Lung (tissue), 12 donors: ENCODE measurements around the gene LYPD6B. TPM values are rescaled to one million over a fixed set of nuclear protein-coding genes. Genes with fewer than 3 reads are reported as not detected.

Experiments
- ATAC-seq: fragments of 200-7000 bp; cut with Tn5 transposase; one replicate; pipeline ENCODE4 v1.9.1; 2020; ENCODE audit warnings: moderate number of reproducible peaks; ENCODE audit not compliant: insufficient read depth, low FRiP score
- DNase-seq, 3 donors: peaks; one replicate each; pipeline ENCODE4 v3.0.0-alpha.2; 2013 to 2017
- H3K27ac ChIP-seq, 2 donors: one replicate each; pipeline ENCODE4 v1.5.1; 2013; ENCODE audit warnings: mild to moderate bottlenecking in 2 of 2, moderate library complexity in 2 of 2, control low read depth in 1 of 2, inconsistent platforms in 1 of 2, low read depth in 1 of 2, low read length in 1 of 2
- H3K27me3 ChIP-seq, 3 donors: one replicate each; pipeline ENCODE4 v1.5.1; 2013; ENCODE audit warnings: low read length in 2 of 3; ENCODE audit not compliant: control insufficient read depth in 3 of 3, insufficient read depth in 3 of 3
- H3K36me3 ChIP-seq, 4 donors: one replicate each; pipeline ENCODE4 v1.5.1; 2013; ENCODE audit warnings: low read length in 4 of 4, mild to moderate bottlenecking in 1 of 4, moderate library complexity in 1 of 4; ENCODE audit not compliant: control insufficient read depth in 4 of 4, insufficient read depth in 4 of 4
- H3K4me1 ChIP-seq, 5 donors: one replicate each; pipeline ENCODE4 v1.5.1; 2013; ENCODE audit warnings: low read length in 5 of 5, mild to moderate bottlenecking in 2 of 5, moderate library complexity in 1 of 5; ENCODE audit not compliant: control insufficient read depth in 5 of 5, insufficient read depth in 5 of 5
- H3K4me3 ChIP-seq: one replicate; pipeline ENCODE4 v1.5.1; 2013; ENCODE audit warnings: mild to moderate bottlenecking, control low read depth, moderate library complexity
- H3K9ac ChIP-seq, 2 donors: one replicate each; pipeline ENCODE4 v1.5.1; 2013; ENCODE audit warnings: low read length in 2 of 2, control low read depth in 1 of 2; ENCODE audit not compliant: insufficient read depth in 1 of 2
- H3K9me3 ChIP-seq, 4 donors: one replicate each; pipeline ENCODE4 v1.5.1; 2013; ENCODE audit warnings: low read length in 3 of 4, mild to moderate bottlenecking in 1 of 4, moderate library complexity in 1 of 4; ENCODE audit not compliant: control insufficient read depth in 4 of 4, insufficient read depth in 3 of 4
- CTCF ChIP-seq: IDR thresholded peaks from 2 replicates; pipeline ENCODE4 v1.5.1; 2012; ENCODE audit warnings: mild to moderate bottlenecking; ENCODE audit errors: control extremely low read depth, extremely low read depth
- WGBS, 2 donors: extraction: QIAGEN DNeasy Blood & Tissue Kit; methylation state at CpG; one replicate each; pipeline ENCODE4 v1.1.7; 2013; 5-methylcytosine and 5-hydroxymethylcytosine counted together
- polyA plus RNA-seq, 2 donors: library from polyadenylated mRNA; stranded (reverse); fragments of 200-250 nt; gene quantifications; one replicate each; pipeline ENCODE4 v1.2.1, GENCODE V29; 2013
- total RNA-seq, 2 donors: library from RNA; depleted of rRNA in 1 of 2; stranded (reverse); fragments of >200 nt in 1 of 2; gene quantifications; one replicate each; pipeline ENCODE4 v1.2.1, GENCODE V29; 2014 to 2021
- donor health status: control.
- donor health status: control.
- donor health status: Bipolar disorder and iron deficiency.
- donor health status: healthy.
- donor health status: DM: yes; HTN: yes; CAD: no.

LYPD6B gene
- total and polyA plus RNA-seq, 4 donors: 2.5 to 12.4 (median 3.4) TPM

DNA sequence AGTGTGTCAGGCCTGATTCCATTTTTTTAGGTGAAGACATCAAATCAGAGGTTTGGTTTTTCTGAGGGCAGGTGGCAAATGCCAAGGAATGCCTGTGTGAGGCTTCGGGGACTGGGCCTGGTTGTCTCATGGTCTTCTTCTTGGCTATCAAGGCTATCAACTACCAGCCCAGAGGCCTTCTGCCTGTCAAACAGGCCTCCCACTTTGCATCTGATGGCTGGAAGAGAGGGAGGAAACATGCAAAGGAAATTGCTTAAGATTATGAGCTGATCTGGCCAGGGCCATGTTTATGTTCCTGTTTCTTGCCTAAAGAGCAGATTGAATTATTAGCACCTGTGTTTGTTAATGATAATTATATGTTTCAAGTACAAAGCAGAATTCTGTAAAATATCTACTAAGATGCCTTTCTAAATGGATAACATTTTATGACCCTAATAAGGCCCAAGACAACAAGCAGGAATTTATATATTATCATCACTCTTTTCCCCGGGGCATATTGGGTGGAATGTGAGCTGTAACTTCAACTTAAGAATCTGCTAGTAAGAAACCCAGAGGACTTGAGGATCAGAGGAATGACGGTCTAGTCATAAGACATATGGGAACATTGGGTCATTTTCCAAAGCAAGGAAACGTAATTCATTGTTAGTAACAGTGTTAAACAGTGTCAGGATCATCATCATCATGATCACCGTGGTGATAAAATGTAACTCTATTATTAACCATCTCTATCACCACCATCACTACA is 123.2 kb downstream of the LYPD6B start:
- Histone ChIP-seq H3K27ac (no peak overlapping the region), H3K9me3 (peaks cover 0 to 3% (median 0%) of the 10 kb centered on the region in 4 donors), H3K4me1 (no peaks in the 10 kb centered on the region), H3K9ac (no peak overlapping the region), H3K36me3 (no peaks in the 10 kb centered on the region), H3K4me3 (no peak overlapping the region), H3K27me3 (no peaks in the 10 kb centered on the region)
- no peak for TF ChIP-seq CTCF
- 60 to 69% methylated on average over 5 of the region's 5 CpGs for WGBS, 2 donors
- DNase-seq: no peak
- no peak for ATAC-seq

- Histone ChIP-seq H3K27me3 (no peaks in the 10 kb centered on the region), H3K9me3 (peaks cover 0 to 3% (median 0%) of the 10 kb centered on the region in 4 donors), H3K4me3 (no peak overlapping the region), H3K36me3 (no peaks in the 10 kb centered on the region), H3K4me1 (peaks cover 0 to 8% (median 0%) of the 10 kb centered on the region in 5 donors), H3K27ac (no peak overlapping the region), H3K9ac (no peak overlapping the region)
- ATAC-seq (no peak), DNase-seq (no peak)
- TF ChIP-seq CTCF: no peak
- 88 to 90% methylated on average over 1 of the region's 1 CpG for WGBS, 2 donors
Measured at GRCh38 chr2:149164296-149164695, 125.8 kb downstream of the LYPD6B start.

- no peak overlapping the region for H3K4me3 ChIP-seq
- H3K27ac ChIP-seq: no peak overlapping the region
- no peak for TF ChIP-seq CTCF
- no peak overlapping the region for H3K9ac ChIP-seq
- no peaks in the 10 kb centered on the region for H3K36me3 ChIP-seq
- ATAC-seq (no peak), DNase-seq (no peak)
- H3K4me1 ChIP-seq: peaks cover 0 to 8% (median 0%) of the 10 kb centered on the region in 5 donors
- H3K9me3 ChIP-seq: peaks cover 0 to 3% (median 0%) of the 10 kb centered on the region in 4 donors
- H3K27me3 ChIP-seq: no peaks in the 10 kb centered on the region
Measured at GRCh38 chr2:149164827-149165226, 126.3 kb downstream of the LYPD6B start.
